ENCODE measurements around the gene ZNF750.

DNA sequence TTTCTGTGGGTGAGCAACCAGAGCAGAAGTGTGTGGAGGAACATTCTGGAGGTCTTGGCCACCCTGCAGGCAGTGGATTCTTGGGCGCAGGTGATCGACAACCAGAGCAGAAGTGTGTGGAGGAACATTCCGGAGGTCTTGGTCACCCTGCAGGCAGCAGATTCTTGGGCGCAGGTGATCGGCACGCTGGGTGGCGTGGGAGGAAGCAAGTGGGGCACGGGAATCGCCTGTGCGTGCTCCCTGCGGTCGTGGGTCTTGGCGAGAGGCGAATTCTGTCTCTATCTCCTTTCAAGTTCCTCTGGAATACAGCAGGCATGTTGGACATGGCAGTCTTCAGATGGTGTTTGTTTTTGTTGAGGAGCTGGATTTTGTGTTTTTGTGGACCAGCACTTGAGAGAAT, 30.7 kb upstream of the ZNF750 start:
- TF ChIP-seq, protein P1, sequence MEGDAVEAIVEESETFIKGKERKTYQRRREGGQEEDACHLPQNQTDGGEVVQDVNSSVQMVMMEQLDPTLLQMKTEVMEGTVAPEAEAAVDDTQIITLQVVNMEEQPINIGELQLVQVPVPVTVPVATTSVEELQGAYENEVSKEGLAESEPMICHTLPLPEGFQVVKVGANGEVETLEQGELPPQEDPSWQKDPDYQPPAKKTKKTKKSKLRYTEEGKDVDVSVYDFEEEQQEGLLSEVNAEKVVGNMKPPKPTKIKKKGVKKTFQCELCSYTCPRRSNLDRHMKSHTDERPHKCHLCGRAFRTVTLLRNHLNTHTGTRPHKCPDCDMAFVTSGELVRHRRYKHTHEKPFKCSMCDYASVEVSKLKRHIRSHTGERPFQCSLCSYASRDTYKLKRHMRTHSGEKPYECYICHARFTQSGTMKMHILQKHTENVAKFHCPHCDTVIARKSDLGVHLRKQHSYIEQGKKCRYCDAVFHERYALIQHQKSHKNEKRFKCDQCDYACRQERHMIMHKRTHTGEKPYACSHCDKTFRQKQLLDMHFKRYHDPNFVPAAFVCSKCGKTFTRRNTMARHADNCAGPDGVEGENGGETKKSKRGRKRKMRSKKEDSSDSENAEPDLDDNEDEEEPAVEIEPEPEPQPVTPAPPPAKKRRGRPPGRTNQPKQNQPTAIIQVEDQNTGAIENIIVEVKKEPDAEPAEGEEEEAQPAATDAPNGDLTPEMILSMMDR (IDR thresholded peaks at IDR 0.05; ENCODE audit: low read depth, low read length): no peak
- TF ChIP-seq POLR2A (IDR thresholded peaks at IDR 0.05; ENCODE audit: extremely low read depth, insufficient read length): no peak

Data from NB4 (cell line).